Keratinocyte (primary cell): ENCODE results near the gene KLHL29. TPM values are rescaled to one million over a fixed set of nuclear protein-coding genes. Genes with fewer than 3 reads are reported as not detected.

Source experiments
- DNase-seq: peaks from one replicate; pipeline ENCODE4 v3.0.0-alpha.2; 2011; ENCODE audit warnings: low read depth, missing footprints, low spot score
- FAIRE-seq: peaks from 2 replicates; lab custom pipeline; 2011; peaks lifted over from hg19 to GRCh38; lab: Jason Lieb, UNC
- H2AFZ ChIP-seq: 2 replicates; pipeline ENCODE4 v1.6.0; 2012; ENCODE audit warnings: low read length, control low read depth, inconsistent platforms; ENCODE audit not compliant: control insufficient read depth
- H3K27ac ChIP-seq: 2 replicates; pipeline ENCODE4 v1.5.1; 2011; ENCODE audit warnings: low read length; ENCODE audit not compliant: control insufficient read depth, insufficient read depth
- H3K27me3 ChIP-seq: 3 replicates; pipeline ENCODE4 v1.6.0; 2011; ENCODE audit warnings: low read length; ENCODE audit not compliant: control insufficient read depth, insufficient read depth; ENCODE audit errors: extremely low read depth
- H3K36me3 ChIP-seq, 2 experiments: 2 replicates in 1 of 2; 3 replicates in 1 of 2; pipeline ENCODE4 v1.5.1; 2011; ENCODE audit warnings: low read length in 2 of 2, mild to moderate bottlenecking in 1 of 2; ENCODE audit not compliant: control insufficient read depth in 2 of 2, insufficient read depth in 2 of 2; ENCODE audit errors: extremely low read depth in 1 of 2
- H3K4me1 ChIP-seq: 3 replicates; pipeline ENCODE4 v1.5.1; 2011; ENCODE audit warnings: low read length; ENCODE audit not compliant: control insufficient read depth, insufficient read depth; ENCODE audit errors: extremely low read depth
- H3K4me2 ChIP-seq: 3 replicates; pipeline ENCODE4 v1.6.0; 2011; ENCODE audit warnings: low read depth, low read length; ENCODE audit not compliant: control insufficient read depth, insufficient read depth; ENCODE audit errors: extremely low read depth
- H3K4me3 ChIP-seq, 3 experiments: fragments of 200-600 bp in 1 of 3; sonication (generic) in 1 of 3; 2 replicates in 2 of 3; 3 replicates in 1 of 3; pipeline ENCODE4 v1.5.1; 2011 to 2016; ENCODE audit warnings: low read length in 3 of 3, mild to moderate bottlenecking in 3 of 3, control low read depth in 2 of 3, inconsistent platforms in 1 of 3, low read depth in 1 of 3, mixed read lengths in 1 of 3, mixed run types in 1 of 3, moderate library complexity in 1 of 3; ENCODE audit not compliant: control insufficient read depth in 2 of 3, insufficient read depth in 2 of 3; ENCODE audit errors: extremely low read depth in 1 of 3
- H3K79me2 ChIP-seq: 2 replicates; pipeline ENCODE4 v1.6.0; 2012; ENCODE audit warnings: low read length; ENCODE audit not compliant: control insufficient read depth, insufficient read depth
- H3K9ac ChIP-seq: 3 replicates; pipeline ENCODE4 v1.6.0; 2011; ENCODE audit warnings: low read length; ENCODE audit not compliant: control insufficient read depth, insufficient read depth; ENCODE audit errors: extremely low read depth
- H3K9me1 ChIP-seq: 3 replicates; pipeline ENCODE4 v1.6.0; 2011; ENCODE audit warnings: low read length; ENCODE audit not compliant: control insufficient read depth, insufficient read depth; ENCODE audit errors: extremely low read depth
- H3K9me3 ChIP-seq: 2 replicates; pipeline ENCODE4 v1.5.1; 2012; ENCODE audit warnings: low read depth, low read length; ENCODE audit not compliant: control insufficient read depth
- H4K20me1 ChIP-seq: 3 replicates; pipeline ENCODE4 v1.6.0; 2011; ENCODE audit warnings: low read length; ENCODE audit not compliant: control insufficient read depth, insufficient read depth; ENCODE audit errors: extremely low read depth
- EZH2 ChIP-seq: IDR thresholded peaks from one replicate; pipeline ENCODE4 v1.6.1; 2012; ENCODE audit warnings: inconsistent platforms, mild to moderate bottlenecking, low read length, moderate library complexity
- dilution Hi-C: fragments of 300-500 bp; cut with MboI; formaldehyde crosslinking; loops from one replicate; pipeline ENCODE4 v1.7.0; 2020; ENCODE audit warnings: low sequenced_read_pairs; ENCODE audit not compliant: extremely low pct_ligation_motif_present
- polyA plus RNA-seq, 5 experiments: library from polyadenylated mRNA; depleted of rRNA in 3 of 5; stranded (reverse) in 3 of 5; stranded (forward) in 1 of 5; unstranded in 1 of 5; fragments of >200 nt; gene quantifications; 1 replicate in 1 of 5; 2 replicates in 3 of 5; 3 replicates in 1 of 5; pipeline versions ENCODE4 v1.2.1 to v1.2.3, GENCODE V29; 2011 to 2012; ENCODE audit warnings: missing spikeins in 2 of 5, low read depth in 1 of 5, low replicate concordance in 1 of 5
- TF ChIP-seq, protein P1 (sequence below), 3 experiments: IDR thresholded peaks in 1 of 3; conservative IDR thresholded peaks in 1 of 3; optimal IDR thresholded peaks in 1 of 3; 2 replicates in 2 of 3; 3 replicates in 1 of 3; pipeline versions ENCODE3 to v1.5.1; 2011; ENCODE audit warnings: low read length in 3 of 3, mild to moderate bottlenecking in 3 of 3, moderate library complexity in 2 of 3, control low read depth in 1 of 3, inconsistent platforms in 1 of 3; ENCODE audit not compliant: insufficient read depth in 2 of 3; ENCODE audit errors: extremely low read depth in 1 of 3

The KLHL29 gene
- polyA plus RNA-seq, 1 donor (not counting 4 experiments of a cell fraction or from before 2014, with no cell fraction given) = 4.7 TPM

DNA sequence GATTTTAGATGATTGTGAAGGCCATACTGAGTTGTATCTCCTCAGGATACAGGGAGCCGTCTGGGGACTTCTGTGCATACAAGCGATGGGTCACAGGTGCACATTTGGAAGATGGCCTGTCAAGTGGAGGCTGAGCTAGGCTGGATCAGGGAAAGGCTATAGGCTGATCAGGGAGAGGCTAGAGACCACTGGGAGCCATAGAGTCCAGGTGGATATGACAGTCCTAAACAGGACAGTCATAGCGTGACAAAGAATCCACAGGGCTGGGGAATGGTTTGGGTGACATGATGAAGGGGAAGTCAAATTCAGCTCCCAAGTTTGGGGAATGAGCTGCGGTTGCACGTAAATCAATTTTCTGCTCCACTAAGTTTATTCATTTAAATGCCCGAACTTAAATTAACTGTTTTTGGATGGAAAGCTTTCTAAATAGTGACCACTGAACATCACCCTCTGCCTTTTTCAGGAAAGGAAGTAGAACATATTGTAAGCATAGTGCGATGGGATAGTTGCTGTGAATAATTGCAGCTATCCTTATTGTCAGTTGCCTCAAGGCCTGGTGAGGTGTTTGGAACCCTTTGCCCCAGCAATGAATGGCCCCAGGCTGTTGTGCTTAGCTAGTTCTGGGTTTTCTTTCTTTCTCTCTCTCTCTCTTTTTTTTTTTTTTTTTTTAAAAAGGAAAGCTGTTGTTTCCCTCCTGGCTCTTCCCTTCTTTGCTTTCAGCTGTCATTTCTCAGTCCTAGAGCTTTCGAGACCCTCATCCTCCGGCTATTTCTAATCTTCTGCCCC, 50.5 kb downstream of the KLHL29 start:
- Histone ChIP-seq H3K4me3 (no peak overlapping the region), H3K4me2 (peak overlapping the region; percentile 16), H2AFZ (no peak overlapping the region), H3K4me1 (peaks cover 22% of the 10 kb centered on the region), H3K9ac (no peak overlapping the region), H3K27ac (no peak overlapping the region), H3K27me3 (no peaks in the 10 kb centered on the region), H3K36me3 (no peaks in the 10 kb centered on the region), H3K9me1 (no peaks in the 10 kb centered on the region), H3K9me3 (no peaks in the 10 kb centered on the region), H3K79me2 (no peaks in the 10 kb centered on the region), H4K20me1 (peaks cover 18% of the 10 kb centered on the region)
- no peak for TF ChIP-seq EZH2
- TF ChIP-seq, protein P1, sequence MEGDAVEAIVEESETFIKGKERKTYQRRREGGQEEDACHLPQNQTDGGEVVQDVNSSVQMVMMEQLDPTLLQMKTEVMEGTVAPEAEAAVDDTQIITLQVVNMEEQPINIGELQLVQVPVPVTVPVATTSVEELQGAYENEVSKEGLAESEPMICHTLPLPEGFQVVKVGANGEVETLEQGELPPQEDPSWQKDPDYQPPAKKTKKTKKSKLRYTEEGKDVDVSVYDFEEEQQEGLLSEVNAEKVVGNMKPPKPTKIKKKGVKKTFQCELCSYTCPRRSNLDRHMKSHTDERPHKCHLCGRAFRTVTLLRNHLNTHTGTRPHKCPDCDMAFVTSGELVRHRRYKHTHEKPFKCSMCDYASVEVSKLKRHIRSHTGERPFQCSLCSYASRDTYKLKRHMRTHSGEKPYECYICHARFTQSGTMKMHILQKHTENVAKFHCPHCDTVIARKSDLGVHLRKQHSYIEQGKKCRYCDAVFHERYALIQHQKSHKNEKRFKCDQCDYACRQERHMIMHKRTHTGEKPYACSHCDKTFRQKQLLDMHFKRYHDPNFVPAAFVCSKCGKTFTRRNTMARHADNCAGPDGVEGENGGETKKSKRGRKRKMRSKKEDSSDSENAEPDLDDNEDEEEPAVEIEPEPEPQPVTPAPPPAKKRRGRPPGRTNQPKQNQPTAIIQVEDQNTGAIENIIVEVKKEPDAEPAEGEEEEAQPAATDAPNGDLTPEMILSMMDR (optimal IDR thresholded peaks at IDR 0.05 in 1 of 3, IDR thresholded peaks at IDR 0.05 in 1 of 3, conservative IDR thresholded peaks at IDR 0.05 in 1 of 3; ENCODE audit: extremely low read depth in 1 of 3, insufficient read depth in 2 of 3, low read length in 3 of 3) = no peak
- dilution Hi-C loops = no loop called here
- no peak for DNase-seq
- FAIRE-seq = no peak

GRCh38 chr2:23436346-23437098, 51.5 kb downstream of the KLHL29 start:
- no peak overlapping the region for H2AFZ ChIP-seq
- peaks cover 22% of the 10 kb centered on the region for H3K4me1 ChIP-seq

More at GRCh38 chr2:23436346-23437098, 51.5 kb downstream of the KLHL29 start:
- Histone ChIP-seq H4K20me1 (peaks cover 18% of the 10 kb centered on the region), H3K9me3 (peaks cover 2% of the 10 kb centered on the region), H3K4me2 (no peak overlapping the region), H3K4me3 (no peak overlapping the region), H3K9ac (no peak overlapping the region), H3K36me3 (no peaks in the 10 kb centered on the region), H3K27ac (no peak overlapping the region), H3K79me2 (no peaks in the 10 kb centered on the region), H3K27me3 (no peaks in the 10 kb centered on the region), H3K9me1 (no peaks in the 10 kb centered on the region)
- DNase-seq = no peak
- dilution Hi-C loops = no loop called here
- peak; percentile 82 for FAIRE-seq
- TF ChIP-seq EZH2 = no peak
- TF ChIP-seq, protein P1 (optimal IDR thresholded peaks at IDR 0.05 in 1 of 3, IDR thresholded peaks at IDR 0.05 in 1 of 3, conservative IDR thresholded peaks at IDR 0.05 in 1 of 3; ENCODE audit: extremely low read depth in 1 of 3, insufficient read depth in 2 of 3, low read length in 3 of 3) = no peak
